CD4-positive, alpha-beta T cell treated with Interleukin-10 for 1 hour (primary cell): ENCODE measurements around the gene PKD1.

Experiments
- DNase-seq: peaks from one replicate; pipeline ENCODE4 v3.0.0-alpha.2; 2020

Gene PKD1

DNA sequence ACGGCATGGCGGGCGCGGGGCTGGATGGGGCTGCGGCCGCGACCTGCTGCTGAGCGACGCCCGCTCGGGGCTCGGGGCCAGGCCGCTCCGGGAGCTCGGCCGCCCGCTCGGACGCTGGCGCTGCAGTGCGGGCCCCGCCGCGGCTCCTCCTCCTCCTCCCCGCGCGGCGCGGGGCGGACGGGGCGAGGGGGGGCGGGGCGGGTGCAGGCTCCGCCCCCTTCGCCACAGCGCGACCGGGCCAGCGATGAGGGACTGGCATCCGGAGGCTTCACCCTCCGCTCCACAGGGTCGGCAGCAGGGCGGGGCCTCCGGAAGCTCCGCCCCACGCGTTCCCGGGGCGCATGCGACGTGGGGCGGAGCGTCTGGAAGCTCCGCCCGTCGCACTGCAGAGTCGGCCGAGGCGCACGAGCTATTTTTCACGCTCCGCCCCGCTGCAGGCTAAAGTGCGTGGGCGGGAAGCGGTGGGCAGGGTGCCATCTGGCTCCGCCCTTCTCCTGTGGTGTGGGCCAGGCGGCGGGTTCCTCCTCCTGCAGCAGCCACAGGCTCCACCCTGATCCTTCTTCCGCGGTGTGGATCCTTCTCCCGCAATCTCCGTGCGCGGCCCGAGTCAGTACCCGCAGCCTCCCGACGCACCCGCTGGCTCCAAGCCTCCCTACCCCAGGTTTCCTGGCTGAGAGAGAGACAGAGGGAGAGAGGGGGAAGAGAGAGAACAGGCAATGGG lies at the start of gene PKD1:
PKD1 (minus strand) TSS at position 129 of the 721 bp plus-strand sequence. CDS start 209 bp downstream, outside the sequence.
- peak; percentile 99 for DNase-seq

DNA sequence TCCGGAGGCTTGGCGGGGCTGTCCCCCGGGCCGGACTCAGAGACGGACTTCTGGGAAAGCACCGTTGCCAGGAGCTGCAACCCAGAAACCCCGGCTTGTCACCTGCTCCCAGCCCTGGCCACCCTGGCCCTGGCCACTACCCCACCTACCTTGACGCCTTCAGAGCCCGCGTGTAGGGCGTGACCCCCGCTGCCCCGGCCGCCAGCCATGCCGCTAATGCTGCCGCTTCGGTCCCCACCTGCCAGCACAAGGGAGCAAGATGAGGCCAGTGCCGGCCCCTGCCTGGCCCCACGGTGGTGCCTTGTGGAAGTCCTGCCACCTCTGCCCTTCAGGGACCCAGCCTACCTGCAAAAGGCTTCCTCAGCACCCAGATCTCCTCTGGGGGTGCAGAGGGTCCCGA lies 49.3 kb upstream of the PKD1 start:
- no peak for DNase-seq

DNA sequence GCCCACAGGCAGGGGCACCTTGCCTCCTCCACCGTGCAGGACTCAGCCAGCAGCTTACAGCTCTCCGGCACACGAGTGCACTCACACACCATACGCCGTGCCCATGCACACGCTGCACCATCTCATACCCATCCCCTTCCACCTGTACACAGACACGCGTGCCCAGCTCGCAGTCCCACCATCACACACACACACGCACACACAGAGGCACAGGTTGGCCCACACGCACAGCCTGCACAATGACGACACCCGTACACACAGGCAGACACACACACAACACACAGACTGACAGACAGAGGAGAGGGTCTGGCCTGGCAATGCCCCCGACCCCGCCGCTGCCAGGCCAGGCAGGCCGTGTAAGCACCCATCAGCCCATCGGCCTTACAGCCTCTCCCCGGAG lies 48.6 kb upstream of the PKD1 start:
- DNase-seq = no peak

DNA sequence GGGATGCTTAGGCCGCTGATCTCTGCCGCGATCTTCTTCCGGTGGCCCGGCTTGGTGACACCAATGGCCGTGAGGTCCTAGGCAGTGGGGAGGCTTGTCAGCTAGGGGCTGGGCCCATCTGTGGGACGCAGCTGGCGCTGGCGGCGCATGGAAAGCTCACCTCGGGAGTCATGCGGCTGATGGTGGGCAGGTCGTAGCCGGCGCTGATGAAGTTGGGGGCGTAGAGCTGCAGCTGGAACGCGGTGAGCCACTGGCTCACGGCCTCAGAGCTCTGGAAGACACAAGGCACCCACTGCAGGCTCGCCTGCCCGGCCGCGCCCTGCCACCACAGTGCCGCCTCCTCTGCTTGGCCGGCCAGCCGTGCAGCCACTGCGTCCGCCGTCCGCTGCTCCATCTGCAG lies 48.0 kb upstream of the PKD1 start:
- DNase-seq = no peak

DNA sequence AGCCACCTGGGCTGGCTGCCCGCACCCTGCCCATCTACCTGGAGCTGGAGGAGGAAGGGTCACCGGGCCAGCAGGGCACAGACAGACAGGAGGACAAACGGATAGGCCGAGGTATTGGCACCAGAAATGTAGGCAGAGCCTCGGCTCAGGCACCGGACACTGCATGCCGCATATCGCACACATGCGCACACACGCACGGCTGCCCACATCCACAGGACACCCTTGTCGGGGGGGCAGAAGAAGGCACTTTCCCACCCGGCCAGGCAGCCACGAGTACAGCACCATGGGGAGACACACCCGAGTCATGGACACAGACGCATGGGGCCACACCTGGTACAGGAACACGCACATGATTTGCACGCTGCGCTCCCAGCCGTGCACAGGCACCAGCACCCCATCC lies 46.3 kb upstream of the PKD1 start:
- no peak for DNase-seq

DNA sequence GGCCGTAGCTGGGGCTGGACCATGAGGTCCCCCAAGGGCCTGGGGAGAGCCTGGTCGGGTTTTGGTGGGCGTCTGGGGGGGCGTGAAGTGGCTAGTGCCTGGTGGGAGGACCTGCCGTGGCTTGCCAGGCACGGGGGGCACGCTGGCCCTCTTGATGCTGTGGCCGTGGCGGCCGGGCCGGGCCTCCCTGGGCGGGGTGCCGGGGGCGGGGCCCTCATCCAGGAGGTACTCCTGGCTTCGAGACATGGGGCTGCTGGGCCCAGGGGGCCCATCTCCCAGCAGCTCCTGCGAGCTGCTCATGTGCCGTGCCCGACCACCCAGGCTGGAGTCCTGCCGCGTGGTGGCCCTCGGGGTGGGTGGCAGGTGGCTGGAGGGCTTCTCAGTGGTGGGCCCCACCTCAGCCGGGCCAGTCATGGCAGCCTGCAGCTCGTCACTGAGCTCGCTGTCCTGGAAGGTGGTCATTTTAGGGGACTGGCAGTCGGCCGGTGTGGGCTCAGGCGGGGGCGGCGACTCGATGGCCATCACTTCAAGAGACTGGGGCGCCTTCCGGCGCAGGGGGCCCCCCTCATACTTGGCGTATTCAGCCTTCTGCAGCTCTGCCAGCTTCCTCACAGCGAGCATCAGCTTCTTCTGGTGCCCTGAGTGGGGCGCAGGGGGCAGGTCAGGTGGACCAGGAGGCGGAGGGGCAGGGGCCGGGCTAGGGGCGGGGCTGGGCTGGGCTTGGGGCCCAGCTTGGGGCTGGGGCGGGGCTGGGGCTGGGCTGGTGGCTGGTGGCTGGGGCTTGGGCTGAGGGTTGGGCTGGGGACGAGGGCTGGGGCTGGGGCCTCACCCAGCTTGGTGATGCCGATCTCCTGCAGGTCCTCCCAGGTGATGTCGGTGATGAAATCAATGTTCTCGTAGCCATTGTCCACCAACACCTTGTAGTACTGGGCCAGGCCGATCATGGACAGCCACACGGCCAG lies 45.5 kb upstream of the PKD1 start:
- no peak for DNase-seq

DNA sequence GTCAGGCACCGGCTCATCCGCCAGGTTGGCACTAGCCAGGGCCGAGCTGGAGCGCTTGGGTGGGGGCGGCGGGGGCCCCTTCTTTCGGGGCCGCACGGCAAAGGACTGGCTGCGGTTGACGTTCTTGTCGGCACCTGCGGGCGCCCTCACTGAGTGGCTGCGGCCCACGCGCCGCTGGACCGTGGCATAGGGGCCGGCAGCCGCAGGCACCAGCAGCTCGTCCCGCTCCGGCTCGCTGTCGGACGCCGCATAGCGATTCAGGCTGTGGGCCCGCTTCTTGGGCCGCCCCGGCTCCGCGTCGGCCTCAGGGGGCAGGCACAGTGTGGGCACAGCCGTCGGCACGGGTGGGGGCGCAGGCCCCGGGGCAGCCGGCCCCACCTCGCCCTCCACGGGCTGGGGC lies 44.8 kb upstream of the PKD1 start:
- no peak for DNase-seq

DNA sequence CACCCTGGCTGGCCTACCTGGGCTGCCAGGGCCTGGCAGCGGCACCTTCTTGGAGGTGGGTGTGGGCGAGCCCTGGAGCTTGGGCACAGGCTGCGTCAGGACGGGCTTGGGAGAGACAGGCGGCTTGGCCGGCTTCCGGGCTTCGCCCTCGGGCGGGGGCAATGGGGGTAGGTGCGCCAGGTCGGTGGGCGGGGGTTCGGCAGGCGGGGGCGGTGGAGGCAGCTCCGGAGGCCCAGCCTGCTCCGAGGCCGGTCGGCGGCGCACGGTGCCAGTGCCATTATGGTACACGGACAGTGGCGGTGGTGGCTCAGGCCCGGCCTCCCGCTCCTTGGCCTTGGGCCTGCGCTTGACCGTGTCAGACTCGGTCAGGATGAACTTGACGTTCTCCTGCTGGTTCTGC lies 43.9 kb upstream of the PKD1 start:
- no peak for DNase-seq

DNA sequence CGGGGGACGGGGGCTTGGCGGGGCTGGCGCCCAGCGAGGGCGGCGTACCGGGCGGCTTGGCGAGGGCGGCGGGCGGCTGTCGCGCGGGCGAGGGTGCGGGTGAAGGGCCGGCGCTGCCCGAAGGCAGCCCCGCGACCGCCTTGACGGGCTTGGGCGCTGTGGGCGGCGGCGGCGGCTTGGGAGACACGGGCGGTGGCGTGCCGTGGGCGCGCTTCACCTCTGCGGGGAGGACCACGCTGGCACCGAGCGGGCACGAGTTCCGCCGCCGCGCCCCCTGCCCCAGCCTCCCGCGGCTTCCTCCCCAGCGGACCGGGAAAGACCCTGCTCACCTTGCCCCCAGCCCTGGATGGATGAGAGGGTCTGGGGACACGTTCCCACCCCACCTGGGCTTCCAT lies 43.4 kb upstream of the PKD1 start:
- DNase-seq = no peak

DNA sequence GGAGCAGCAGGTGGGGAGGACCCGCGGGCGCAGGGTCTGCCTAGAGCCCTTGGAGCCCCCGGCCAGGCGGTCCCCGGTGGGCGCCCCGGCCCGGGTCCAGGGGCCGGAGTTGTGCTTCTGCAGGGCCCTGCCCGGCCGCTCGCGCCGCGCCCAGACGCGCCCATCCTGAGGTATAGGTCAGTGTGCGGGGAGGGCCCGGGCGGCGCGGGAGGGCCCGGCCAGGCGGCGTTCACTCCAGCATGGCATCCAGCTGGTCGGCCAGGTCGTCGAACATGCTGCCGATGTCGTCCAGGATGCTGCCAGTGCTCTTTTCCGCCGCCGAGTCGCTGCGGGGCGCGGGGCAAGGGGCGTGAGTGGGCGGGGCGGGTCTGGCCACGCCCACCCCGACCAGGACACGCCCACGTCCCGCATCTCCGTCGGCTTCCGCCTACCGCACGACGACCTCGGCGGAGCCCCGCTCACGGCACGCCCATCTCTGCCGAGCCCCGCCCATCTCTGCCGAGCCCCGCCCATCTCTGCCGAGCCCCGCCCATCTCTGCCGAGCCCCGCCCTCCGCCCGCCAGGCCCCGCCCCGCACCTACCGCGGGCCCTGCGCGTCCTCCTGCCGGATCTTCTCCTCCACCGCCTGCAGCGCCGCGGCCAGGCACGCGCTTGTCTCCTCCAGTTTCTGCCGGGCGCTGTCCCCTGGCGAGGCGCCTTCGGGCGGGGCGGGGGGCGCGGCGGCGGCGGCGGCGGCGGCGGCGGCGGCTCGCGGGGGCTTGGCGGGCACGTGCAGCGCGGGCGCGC lies 42.8 kb upstream of the PKD1 start:
- DNase-seq = peak; percentile 51

DNA sequence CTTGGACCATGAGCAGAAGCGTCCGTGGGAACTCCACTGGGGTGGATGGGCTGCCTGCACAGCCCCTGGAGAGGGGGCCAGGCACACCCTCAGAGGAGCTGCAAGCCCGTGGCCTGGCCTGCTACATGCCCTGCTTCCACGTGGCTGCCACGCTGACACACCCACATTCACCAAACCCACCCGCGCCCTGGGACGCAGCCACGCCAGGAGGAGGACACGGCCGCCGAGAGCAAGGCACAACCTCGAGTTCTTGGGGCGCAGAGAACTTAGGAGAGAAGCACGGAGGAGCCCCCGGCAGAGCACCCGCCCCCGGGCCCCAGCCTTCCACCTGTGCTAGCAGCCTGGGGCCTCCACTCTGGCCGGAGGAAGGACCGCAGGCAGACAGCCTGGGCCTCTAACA lies 41.9 kb upstream of the PKD1 start:
- no peak for DNase-seq

DNA sequence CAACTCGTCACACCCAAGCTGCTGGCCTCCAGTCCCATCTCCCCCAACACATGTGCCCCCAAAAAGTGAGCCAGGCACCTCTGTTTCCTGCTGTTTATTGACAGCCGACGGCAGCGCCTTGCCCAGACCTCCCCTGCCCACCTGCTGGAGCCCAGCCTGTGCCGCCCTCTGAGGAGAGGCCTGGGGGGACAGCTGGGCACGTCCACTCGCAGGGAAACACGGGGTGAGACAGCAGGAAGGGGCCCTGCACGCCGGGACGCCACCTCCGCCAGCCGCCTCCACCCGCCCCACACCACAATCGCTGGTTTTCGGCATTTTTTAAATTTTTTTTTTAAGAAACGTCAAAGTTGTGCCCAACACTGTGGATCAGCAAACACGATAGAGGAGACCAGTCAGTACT lies 41.4 kb upstream of the PKD1 start:
- no peak for DNase-seq

DNA sequence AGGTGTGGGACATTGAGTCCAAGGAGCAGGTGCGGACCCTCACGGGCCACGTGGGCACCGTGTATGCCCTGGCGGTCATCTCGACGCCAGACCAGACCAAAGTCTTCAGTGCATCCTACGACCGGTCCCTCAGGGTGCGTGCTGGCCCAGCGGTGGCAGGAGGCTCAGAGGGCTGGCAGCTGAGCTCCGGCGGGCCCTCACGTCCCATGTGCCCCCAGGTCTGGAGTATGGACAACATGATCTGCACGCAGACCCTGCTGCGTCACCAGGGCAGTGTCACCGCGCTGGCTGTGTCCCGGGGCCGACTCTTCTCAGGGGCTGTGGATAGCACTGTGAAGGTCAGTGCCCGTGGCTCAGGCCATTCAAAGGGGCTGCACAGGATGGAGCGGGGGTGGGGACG lies 40.3 kb upstream of the PKD1 start:
- DNase-seq = no peak

DNA sequence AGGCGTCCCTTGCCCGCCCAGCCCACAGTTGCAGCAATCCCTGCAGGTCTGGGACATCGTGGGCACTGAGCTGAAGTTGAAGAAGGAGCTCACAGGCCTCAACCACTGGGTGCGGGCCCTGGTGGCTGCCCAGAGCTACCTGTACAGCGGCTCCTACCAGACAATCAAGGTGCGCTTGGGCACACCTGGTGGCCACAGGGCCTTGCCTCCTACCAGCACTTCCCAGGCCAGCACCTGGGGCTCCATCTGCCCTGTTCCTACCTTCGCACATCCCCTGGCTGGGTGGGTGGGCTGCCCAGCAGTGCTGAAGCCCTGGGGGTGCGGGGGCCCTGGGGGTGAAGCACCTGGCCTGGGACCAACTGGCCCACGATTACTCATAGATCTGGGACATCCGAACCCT lies 39.8 kb upstream of the PKD1 start:
- no peak for DNase-seq

DNA sequence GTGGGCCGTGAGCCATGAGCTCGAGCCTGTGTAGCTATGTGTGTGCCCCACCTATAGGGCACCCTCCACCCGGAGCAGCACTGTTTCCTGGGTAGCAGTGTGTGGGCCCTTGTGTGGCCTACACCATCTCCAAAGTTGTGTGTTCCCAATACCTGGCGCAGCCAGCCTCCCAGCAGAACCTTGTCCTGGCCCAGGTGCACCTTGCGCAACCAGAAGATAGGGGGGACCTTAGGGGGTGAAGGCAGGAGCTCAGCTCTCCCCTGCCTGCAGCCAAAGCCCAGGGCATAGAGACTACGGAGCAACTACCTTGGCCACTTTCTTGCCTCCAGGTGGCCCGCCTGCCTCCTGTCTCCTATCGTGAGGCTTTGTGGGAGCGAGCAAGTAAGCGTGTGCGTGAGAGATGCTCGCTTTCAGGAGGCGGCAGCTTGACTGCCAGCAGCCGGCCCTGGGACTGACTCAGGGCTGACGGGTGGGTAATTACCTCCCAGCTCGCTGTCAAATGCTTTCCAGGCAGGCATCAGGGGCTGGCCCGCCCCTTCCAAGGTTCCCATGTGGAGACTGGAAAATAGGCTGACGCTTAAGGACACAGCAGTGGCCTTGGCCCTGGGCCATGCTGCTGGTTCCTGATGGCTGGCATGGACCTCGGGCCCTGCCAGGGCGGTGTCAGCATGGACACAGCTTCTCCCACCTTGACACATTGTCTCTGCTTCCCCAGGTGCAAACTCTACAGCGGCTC lies 38.9 kb upstream of the PKD1 start:
- no peak for DNase-seq

DNA sequence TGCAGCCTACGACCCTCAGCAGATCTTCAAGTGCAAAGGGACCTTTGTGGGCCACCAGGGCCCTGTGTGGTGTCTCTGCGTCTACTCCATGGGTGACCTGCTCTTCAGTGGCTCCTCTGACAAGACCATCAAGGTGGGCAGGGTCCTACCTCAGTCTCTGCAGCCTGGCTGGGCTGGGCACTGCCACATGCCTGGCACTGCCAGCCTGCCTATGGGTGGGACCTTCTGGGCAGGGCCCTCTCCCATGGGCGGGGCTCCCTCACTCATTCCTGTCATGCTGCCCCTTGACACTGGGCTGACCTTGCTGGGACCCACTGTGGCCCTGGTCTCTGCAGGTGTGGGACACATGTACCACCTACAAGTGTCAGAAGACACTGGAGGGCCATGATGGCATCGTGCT lies 38.2 kb upstream of the PKD1 start:
- no peak for DNase-seq

DNA sequence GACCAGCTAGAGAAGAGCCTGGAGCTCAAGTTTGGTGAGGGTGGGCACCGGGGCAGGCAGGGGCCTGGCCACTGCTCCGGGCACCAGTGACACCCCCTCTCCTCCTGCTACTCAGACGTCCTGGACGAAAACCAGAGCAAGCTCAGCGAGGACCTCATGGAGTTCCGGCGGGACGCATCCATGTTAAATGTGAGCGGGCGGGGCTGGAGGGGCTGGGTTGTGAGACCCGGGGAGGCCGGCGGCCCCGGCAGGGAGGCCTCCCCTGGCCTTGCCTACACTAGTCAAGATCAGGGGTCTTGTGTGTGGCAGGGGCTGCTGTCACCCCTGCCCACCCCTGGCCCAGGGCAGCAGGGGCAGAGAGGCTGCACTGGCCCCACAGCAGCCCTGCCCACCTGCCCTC lies 37.7 kb upstream of the PKD1 start:
- DNase-seq = no peak

DNA sequence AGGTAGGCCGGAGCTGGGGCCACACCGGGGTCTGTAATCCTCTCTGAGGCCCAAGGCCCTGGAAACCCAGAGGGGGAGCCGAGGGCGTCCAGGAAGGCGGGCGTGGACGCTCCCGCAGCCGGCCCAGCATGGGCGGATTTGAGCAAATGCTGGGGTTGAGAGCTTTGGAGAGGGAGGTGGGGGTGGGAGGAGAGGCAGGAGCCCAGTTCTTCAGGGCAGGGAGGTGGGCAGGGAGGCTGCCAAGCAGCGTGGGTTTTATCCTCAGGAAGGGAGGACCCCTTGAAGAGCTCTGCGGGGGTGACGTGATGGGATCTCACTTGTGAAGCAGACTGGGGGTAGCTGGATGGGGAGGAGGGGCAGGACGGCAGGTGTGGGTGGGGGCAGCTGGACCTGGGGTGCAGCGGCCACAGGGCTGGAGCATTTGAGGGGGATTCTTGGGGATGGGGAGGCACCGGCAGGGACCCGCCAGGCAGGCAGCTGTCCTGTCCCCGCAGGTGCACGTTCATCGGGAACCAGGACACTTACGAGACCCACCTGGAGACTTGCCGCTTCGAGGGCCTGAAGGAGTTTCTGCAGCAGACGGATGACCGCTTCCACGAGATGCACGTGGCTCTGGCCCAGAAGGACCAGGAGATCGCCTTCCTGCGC lies 37.1 kb upstream of the PKD1 start:
- no peak for DNase-seq

DNA sequence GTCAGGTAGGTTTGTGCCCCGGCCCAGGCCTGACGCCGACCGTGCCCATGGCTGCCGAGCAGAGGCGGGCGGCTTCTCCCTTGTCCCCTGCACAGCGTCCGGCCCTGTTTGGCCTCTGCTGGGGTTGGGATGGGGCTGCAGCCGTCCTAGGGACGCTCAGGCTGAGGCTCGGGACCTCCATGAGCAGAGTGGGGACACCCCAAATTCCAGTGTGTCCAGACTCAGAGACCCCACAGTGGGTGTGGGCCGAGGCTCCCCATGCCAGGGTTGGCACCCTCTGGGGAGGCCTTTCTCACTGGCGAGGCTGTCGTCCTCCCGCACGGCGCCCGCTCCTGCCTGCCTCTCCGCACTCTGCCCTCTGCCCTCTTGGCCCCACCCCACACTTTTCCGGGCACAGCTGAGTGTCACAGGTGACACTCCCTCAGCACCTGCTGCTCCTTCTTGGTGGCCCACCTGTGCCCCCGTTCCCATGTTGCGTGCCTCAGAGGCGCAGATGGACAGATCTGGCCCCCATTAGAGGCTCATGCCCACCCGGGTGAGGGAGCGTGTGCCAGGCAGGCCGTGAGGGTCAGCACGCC lies 36.0 kb upstream of the PKD1 start:
- no peak for DNase-seq

DNA sequence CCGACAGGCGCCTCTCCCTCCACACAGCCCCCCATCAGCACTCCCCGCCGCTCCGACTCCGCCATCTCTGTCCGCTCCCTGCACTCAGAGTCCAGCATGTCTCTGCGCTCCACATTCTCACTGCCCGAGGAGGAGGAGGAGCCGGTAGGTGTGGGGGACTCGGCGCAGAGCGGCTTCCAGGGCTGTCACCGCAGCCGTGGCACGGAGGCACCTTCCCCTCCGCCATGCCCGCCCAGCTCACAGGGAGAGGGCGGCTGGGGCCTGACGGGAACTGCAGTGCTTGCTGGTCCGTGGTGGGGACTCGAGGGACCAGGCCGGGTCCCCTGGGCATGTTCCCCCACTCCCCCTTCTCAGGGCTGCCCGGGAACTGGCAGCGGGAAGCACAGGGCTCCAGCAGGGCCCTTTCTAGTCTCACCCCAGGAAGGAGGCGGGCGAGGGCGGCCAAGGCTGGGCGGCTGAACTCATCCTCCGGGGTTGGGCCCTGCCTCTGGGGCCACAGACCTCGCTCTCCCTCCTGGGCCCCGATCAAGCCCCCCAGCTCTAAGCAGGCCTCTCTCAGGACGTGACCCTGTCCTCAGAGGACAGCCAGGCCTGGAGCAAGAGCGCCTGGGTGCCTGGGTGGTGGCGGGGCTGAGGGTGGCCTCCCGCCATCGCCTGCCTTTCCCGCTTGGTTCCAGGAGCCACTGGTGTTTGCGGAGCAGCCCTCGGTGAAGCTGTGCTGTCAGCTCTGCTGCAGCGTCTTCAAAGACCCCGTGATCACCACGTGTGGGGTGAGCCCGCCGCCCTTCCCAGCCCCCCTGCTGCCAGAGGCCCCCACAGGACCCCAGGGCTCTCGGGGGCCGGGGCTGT lies 35.1 kb upstream of the PKD1 start:
- DNase-seq = no peak

DNA sequence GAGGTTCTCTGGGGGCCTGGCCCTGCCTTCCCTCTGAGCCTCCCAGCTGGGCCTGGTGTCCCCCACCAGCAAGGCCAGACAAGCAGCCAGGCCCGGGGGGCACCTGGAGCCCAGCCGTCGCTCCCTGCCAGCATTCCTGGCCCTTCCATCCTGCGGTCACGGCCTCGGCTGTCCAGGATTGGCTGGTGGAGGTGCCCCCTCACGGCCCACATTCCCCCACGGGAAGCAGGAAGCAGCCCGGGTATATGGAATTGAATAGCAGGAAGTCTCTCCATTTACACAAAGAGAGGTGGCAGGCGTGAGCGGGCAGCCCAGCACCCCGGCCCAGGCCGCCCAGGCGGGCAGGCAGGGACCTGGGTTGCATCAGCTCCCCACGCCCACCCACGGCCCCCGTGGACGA lies 34.4 kb upstream of the PKD1 start:
- no peak for DNase-seq
